Pancreas (tissue), 10 donors: ENCODE results near the gene MAGI1. TPM values are rescaled to one million over a fixed set of nuclear protein-coding genes. Genes with fewer than 3 reads are reported as not detected.

Source experiments
- ATAC-seq, 4 donors: fragments of 200-7000 bp; cut with Tn5 transposase; one replicate each; pipeline versions ENCODE4 v1.8.0 to v1.9.1; 2020; ENCODE audit warnings: mild to moderate bottlenecking in 4 of 4, moderate library complexity in 4 of 4
- DNase-seq, 6 donors: peaks; one replicate each; pipeline ENCODE4 v3.0.0-alpha.2; 2020
- FAIRE-seq: peaks from 2 replicates; lab custom pipeline; 2012; peaks lifted over from hg19 to GRCh38; lab: Jason Lieb, UNC
- H3K27ac ChIP-seq, 4 donors: fragments of 200-600 bp; sonication (generic); 1 replicate in 3 of 4; 2 replicates in 1 of 4; pipeline versions ENCODE4 v1.5.0 to v1.8.0; 2020
- H3K27me3 ChIP-seq, 4 donors: fragments of 200-600 bp; one replicate each; pipeline ENCODE4 v1.8.0; 2021
- H3K36me3 ChIP-seq, 3 donors: fragments of 200-600 bp; sonication (generic) in 1 of 3; one replicate each; pipeline versions ENCODE4 v1.5.0 to v1.8.0; 2020 to 2021
- H3K4me1 ChIP-seq, 3 donors: fragments of 200-600 bp; one replicate each; pipeline ENCODE4 v1.8.0; 2021
- H3K4me3 ChIP-seq, 4 donors: fragments of 200-600 bp; sonication (generic) in 2 of 4; one replicate each; pipeline versions ENCODE4 v1.5.0 to v1.8.0; 2020 to 2021
- H3K9me3 ChIP-seq, 4 donors: fragments of 200-600 bp; one replicate each; pipeline ENCODE4 v1.8.0; 2021
- CTCF ChIP-seq, 4 donors: fragments of 200-600 bp; sonication (generic) in 3 of 4; IDR thresholded peaks; one replicate each; pipeline versions ENCODE4 v1.5.0 to v1.8.0; 2021; ENCODE audit warnings: antibody characterized with exemption in 4 of 4
- WGBS, 2 donors: extraction: QIAGEN DNeasy Blood & Tissue Kit; methylation state at CpG; one replicate each; pipeline ENCODE4 v1.1.7; 2013; 5-methylcytosine and 5-hydroxymethylcytosine counted together
- intact Hi-C, 3 donors: fragments of 100-400 bp; cut with DNase I; formaldehyde crosslinking; loops; one replicate each; pipeline versions ENCODE4 v1.11.1 to v1.14.2; 2022
- polyA plus RNA-seq, 2 donors: library from polyadenylated mRNA; stranded (reverse); fragments of 200-250 nt; gene quantifications; one replicate each; pipeline ENCODE4 v1.2.3, GENCODE V29; 2013
- total RNA-seq, 6 donors: library from RNA; stranded (reverse); fragmentation: NEBNext Ultra II Directional in 4 of 6; extraction: Animal tissue kit (Norgen Biotek cat#: 25700) in 4 of 6; gene quantifications; one replicate each; pipeline versions ENCODE4 v1.2.1 to v1.2.4, GENCODE V29; 2021 to 2023
- donor health status: healthy with polysubstance abuse.
- donor health status: DM: no; HTN: no; CAD: no; lungs with moderate emphysema.
- donor health status: DM: no; HTN: no; CAD: no.
- donor health status: control.
- donor health status: control.
- donor health status: Bipolar disorder and iron deficiency.
- donor health status: DM: yes; HTN: yes; CAD: no.
- donor health status: DM: no; HTN: no; CAD: no.
- donor health status: DM: no; HTN: no; CAD: no.
- donor health status: DM: yes; HTN: yes; CAD: no.

The MAGI1 gene
- total and polyA plus RNA-seq, 8 donors = 19.7 to 45.1 (median 28.0) TPM

GRCh38 chr3:65939801-65940246 lies 98.9 kb downstream of the MAGI1 start:
- no peak for TF ChIP-seq CTCF (IDR thresholded peaks at IDR 0.05)
- 94 to 96% methylated on average over 2 of the region's 2 CpGs for WGBS, 2 donors
- ATAC-seq (peak in 2 of 4 donors; percentile 18 to 33), DNase-seq (no peak), FAIRE-seq (no peak)
- Histone ChIP-seq H3K4me1 (peaks cover 5 to 13% (median 9%) of the 10 kb centered on the region in 3 donors), H3K36me3 (no peaks in the 10 kb centered on the region), H3K9me3 (no peaks in the 10 kb centered on the region), H3K27ac (peak overlapping the region in 2 of 4 donors; percentile 4), H3K4me3 (no peak overlapping the region), H3K27me3 (no peaks in the 10 kb centered on the region)
- intact Hi-C loops = no loop called here

- 58 to 63% methylated on average over 2 of the region's 2 CpGs for WGBS, 2 donors
- Histone ChIP-seq H3K9me3 (no peaks in the 10 kb centered on the region), H3K4me1 (peaks cover 5 to 16% (median 12%) of the 10 kb centered on the region in 3 donors), H3K36me3 (no peaks in the 10 kb centered on the region), H3K4me3 (no peak overlapping the region), H3K27me3 (no peaks in the 10 kb centered on the region), H3K27ac (peak overlapping the region in 2 of 4 donors; percentile 4)
- no peak for TF ChIP-seq CTCF (IDR thresholded peaks at IDR 0.05)
- no peak for FAIRE-seq
- ATAC-seq = no peak
- no peak for DNase-seq
- intact Hi-C loops = no loop called here
Observed at GRCh38 chr3:65939184-65939583, 99.5 kb downstream of the MAGI1 start.

- no peaks in the 10 kb centered on the region for H3K36me3 ChIP-seq
- DNase-seq (no peak), FAIRE-seq (no peak), ATAC-seq (no peak)
- peaks cover 5 to 16% (median 12%) of the 10 kb centered on the region in 3 donors for H3K4me1 ChIP-seq
- H3K27ac ChIP-seq = no peak overlapping the region
- no peaks in the 10 kb centered on the region for H3K27me3 ChIP-seq
- WGBS, 2 donors = 82 to 83% methylated on average over 4 of the region's 4 CpGs
- intact Hi-C loops = no loop called here
- H3K9me3 ChIP-seq = no peaks in the 10 kb centered on the region
- H3K4me3 ChIP-seq = no peak overlapping the region
- TF ChIP-seq CTCF (IDR thresholded peaks at IDR 0.05) = no peak
Observed at GRCh38 chr3:65938676-65939075, 100.0 kb downstream of the MAGI1 start.

- Histone ChIP-seq H3K27ac (no peak overlapping the region), H3K4me1 (peaks cover 5 to 16% (median 12%) of the 10 kb centered on the region in 3 donors), H3K9me3 (no peaks in the 10 kb centered on the region), H3K36me3 (no peaks in the 10 kb centered on the region), H3K4me3 (no peak overlapping the region), H3K27me3 (no peaks in the 10 kb centered on the region)
- WGBS, 2 donors = 86 to 91% methylated on average over 1 of the region's 1 CpG
- no peak for TF ChIP-seq CTCF (IDR thresholded peaks at IDR 0.05)
- DNase-seq (no peak), ATAC-seq (no peak), FAIRE-seq (peak; percentile 70)
- intact Hi-C loops = no loop called here
Observed at GRCh38 chr3:65938147-65938546, 100.6 kb downstream of the MAGI1 start.

- FAIRE-seq (no peak), ATAC-seq (peak in 2 of 4 donors; percentile 35 to 44), DNase-seq (no peak)
- no peaks in the 10 kb centered on the region for H3K9me3 ChIP-seq
- H3K4me3 ChIP-seq = no peak overlapping the region
- intact Hi-C loops = no loop called here
- H3K4me1 ChIP-seq = peaks cover 5 to 16% (median 12%) of the 10 kb centered on the region in 3 donors
- peak overlapping the region in 1 of 4 donors; percentile 41 for H3K27ac ChIP-seq
- WGBS, 2 donors = 71 to 75% methylated on average over 5 of the region's 5 CpGs
- H3K27me3 ChIP-seq = no peaks in the 10 kb centered on the region
- TF ChIP-seq CTCF (IDR thresholded peaks at IDR 0.05) = no peak
- H3K36me3 ChIP-seq = no peaks in the 10 kb centered on the region
Observed at GRCh38 chr3:65936908-65937638, 101.6 kb downstream of the MAGI1 start.
